ENCODE measurements around the gene KATNAL1. TPM values are rescaled to one million over a fixed set of nuclear protein-coding genes. Genes with fewer than 3 reads are reported as not detected.

KATNAL1 gene
- total RNA-seq, 1 donor from 2014 or later: 22.7 TPM

DNA sequence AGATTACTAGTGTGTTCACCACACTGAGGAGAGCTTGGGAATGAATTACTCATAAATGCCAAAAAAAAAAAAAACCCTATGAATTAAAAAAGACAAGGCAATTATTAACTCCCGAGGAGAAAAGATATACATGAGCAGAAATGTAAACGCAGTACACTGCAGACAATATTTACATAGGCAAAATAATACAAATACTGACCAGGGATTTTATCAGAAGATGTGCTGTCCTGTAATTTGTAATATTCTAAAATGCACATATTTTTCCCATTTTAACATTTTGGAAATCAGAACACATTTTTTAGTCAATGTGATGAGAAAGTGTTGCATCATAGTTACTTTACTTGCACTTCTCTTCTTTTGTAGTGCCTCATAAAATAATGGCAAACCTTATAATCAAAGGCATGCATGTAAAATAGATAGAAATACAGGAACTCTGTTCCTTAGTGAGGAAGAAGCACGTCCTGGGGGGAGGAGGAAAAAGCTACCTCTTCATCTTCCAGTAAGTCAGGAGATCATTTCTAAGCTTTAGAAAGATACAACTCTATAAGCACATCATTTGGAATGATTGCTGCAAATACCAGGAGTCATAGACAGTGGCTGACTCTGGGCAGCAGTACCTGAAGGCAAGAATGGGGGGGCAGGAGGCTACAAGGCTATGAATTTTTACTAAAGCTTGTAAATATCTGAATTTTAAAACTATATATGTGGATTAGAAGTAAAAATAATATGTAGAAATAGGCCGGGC is 46.3 kb upstream of the KATNAL1 start:
- H3K27ac Mint-ChIP-seq: no peak overlapping the region
- H3K4me3 Mint-ChIP-seq (ENCODE audit: low read depth): no peak overlapping the region
- H3K9me3 Mint-ChIP-seq (ENCODE audit: low read depth): peaks cover 9% of the 10 kb centered on the region
- H3K27me3 Mint-ChIP-seq: no peaks in the 10 kb centered on the region
- TF ChIP-seq, protein P1, sequence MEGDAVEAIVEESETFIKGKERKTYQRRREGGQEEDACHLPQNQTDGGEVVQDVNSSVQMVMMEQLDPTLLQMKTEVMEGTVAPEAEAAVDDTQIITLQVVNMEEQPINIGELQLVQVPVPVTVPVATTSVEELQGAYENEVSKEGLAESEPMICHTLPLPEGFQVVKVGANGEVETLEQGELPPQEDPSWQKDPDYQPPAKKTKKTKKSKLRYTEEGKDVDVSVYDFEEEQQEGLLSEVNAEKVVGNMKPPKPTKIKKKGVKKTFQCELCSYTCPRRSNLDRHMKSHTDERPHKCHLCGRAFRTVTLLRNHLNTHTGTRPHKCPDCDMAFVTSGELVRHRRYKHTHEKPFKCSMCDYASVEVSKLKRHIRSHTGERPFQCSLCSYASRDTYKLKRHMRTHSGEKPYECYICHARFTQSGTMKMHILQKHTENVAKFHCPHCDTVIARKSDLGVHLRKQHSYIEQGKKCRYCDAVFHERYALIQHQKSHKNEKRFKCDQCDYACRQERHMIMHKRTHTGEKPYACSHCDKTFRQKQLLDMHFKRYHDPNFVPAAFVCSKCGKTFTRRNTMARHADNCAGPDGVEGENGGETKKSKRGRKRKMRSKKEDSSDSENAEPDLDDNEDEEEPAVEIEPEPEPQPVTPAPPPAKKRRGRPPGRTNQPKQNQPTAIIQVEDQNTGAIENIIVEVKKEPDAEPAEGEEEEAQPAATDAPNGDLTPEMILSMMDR (IDR thresholded peaks at IDR 0.05; ENCODE audit: unreplicated experiment): no peak
- DNase-seq (ENCODE audit: low spot score, unreplicated experiment): no peak
- H3K36me3 Mint-ChIP-seq (ENCODE audit: insufficient read depth): no peaks in the 10 kb centered on the region
- peaks cover 3% of the 10 kb centered on the region for H3K4me1 Mint-ChIP-seq (ENCODE audit: low read depth)

DNA sequence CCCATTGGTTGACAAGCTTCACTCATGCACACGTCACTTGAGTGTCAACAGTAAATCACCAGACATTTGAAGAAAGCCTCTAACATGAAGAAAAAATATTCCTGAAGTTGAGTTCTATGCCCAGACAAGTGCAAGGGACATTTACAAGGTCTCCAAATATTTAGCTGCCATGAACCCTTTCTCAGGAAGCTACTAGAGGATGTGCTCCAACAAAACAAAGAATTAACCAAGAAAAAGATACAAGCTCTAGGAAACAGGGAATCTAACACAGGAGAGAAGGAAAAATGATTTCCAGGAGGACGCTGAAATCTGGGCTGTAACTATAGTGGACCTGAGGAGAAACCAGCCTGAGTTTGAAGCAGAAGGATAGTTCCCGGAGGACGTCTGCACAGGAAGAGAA is 45.7 kb upstream of the KATNAL1 start:
- H3K27me3 Mint-ChIP-seq: no peaks in the 10 kb centered on the region
- TF ChIP-seq, protein P1 (IDR thresholded peaks at IDR 0.05; ENCODE audit: unreplicated experiment): no peak
- H3K36me3 Mint-ChIP-seq (ENCODE audit: insufficient read depth): no peaks in the 10 kb centered on the region
- peaks cover 3% of the 10 kb centered on the region for H3K4me1 Mint-ChIP-seq (ENCODE audit: low read depth)
- H3K9me3 Mint-ChIP-seq (ENCODE audit: low read depth): peaks cover 9% of the 10 kb centered on the region
- no peak for DNase-seq (ENCODE audit: low spot score, unreplicated experiment)
- H3K27ac Mint-ChIP-seq: no peak overlapping the region
- H3K4me3 Mint-ChIP-seq (ENCODE audit: low read depth): no peak overlapping the region

DNA sequence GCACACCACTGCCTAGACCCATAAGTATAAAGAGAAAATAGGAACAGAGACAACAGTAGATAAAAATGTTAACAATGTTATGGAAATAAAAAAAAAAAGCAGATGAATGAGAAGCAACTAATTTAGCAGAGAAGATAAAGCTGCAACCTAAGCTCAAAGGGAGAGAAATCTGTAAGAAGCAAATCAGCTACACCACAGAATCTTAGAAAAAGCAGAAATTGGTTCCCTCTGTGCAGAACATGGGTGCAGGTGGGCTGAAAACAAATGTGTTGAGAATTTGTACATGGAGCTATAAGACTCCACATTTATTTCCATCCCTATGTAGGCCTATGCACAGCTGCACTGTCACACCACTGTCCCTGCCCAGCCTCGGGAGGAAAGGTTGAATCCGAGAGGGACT is 44.8 kb upstream of the KATNAL1 start:
- Mint-ChIP-seq H3K4me1 (ENCODE audit: low read depth) (peaks cover 3% of the 10 kb centered on the region), H3K27ac (no peak overlapping the region), H3K4me3 (ENCODE audit: low read depth) (no peak overlapping the region), H3K27me3 (no peaks in the 10 kb centered on the region), H3K36me3 (ENCODE audit: insufficient read depth) (no peaks in the 10 kb centered on the region), H3K9me3 (ENCODE audit: low read depth) (peaks cover 9% of the 10 kb centered on the region)
- TF ChIP-seq, protein P1 (IDR thresholded peaks at IDR 0.05; ENCODE audit: unreplicated experiment): no peak
- DNase-seq (ENCODE audit: low spot score, unreplicated experiment): no peak

DNA sequence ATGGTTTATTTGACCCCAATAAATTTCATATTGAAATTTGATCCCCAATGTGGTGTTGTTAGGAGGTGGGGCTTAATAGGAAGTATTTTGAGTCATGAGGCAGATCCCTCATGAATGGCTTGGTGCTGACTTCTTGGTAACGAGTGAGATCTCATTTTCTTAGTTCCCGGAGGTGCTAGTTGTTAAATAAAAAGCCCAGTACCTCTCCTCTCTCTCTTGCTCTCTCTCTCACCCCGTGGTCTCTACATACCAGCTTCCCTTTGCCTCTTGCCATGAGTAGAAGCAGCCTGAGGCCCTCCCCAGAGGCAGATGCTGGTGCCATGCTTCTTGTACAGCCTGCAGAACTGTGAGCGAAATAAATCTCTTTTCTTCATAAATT is 39.4 kb upstream of the KATNAL1 start:
- H3K4me1 Mint-ChIP-seq (ENCODE audit: low read depth): peaks cover 2% of the 10 kb centered on the region
- TF ChIP-seq, protein P1 (IDR thresholded peaks at IDR 0.05; ENCODE audit: unreplicated experiment): no peak
- no peak overlapping the region for H3K4me3 Mint-ChIP-seq (ENCODE audit: low read depth)
- DNase-seq (ENCODE audit: low spot score, unreplicated experiment): no peak
- H3K27me3 Mint-ChIP-seq: no peaks in the 10 kb centered on the region
- H3K36me3 Mint-ChIP-seq (ENCODE audit: insufficient read depth): no peaks in the 10 kb centered on the region
- peaks cover under 1% of the 10 kb centered on the region for H3K9me3 Mint-ChIP-seq (ENCODE audit: low read depth)
- no peak overlapping the region for H3K27ac Mint-ChIP-seq

DNA sequence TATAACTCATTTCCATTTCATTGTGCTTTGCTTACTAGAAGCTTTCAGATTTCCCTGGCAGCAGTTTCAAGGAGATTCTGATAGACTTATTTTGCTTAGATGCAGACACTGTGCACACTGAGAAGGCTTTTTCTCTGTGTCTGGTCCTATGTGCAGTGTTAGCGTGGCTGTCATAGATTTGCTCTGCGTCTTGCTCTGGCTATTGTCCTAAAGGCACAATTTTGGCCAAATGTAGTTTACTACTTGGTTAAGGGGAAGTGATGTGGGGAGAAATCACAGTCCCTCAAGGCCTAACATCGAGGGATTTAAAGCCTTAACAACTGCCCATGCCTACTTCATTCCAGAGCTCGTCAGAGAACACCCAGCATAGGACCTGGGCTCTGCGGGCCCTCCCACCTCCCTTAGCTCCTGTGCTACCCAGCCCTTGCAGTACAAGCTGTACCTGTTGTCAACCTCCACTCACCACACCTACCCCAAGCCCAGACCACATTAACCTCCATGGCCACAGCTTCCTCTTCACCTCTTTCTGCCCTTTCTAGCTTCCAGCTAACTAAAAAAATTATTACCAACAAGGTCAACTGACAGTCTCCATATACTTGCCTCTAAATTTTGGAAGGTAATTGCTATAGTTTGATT is 38.9 kb upstream of the KATNAL1 start:
- Mint-ChIP-seq H3K36me3 (ENCODE audit: insufficient read depth) (no peaks in the 10 kb centered on the region), H3K4me1 (ENCODE audit: low read depth) (peaks cover 2% of the 10 kb centered on the region), H3K9me3 (ENCODE audit: low read depth) (no peaks in the 10 kb centered on the region), H3K27me3 (no peaks in the 10 kb centered on the region), H3K4me3 (ENCODE audit: low read depth) (no peak overlapping the region), H3K27ac (no peak overlapping the region)
- TF ChIP-seq, protein P1 (IDR thresholded peaks at IDR 0.05; ENCODE audit: unreplicated experiment): no peak
- DNase-seq (ENCODE audit: low spot score, unreplicated experiment): no peak
